Testis (tissue), 2 donors: Measurements from ENCODE around the gene CCDC137.

Experiments used
- POLR2A ChIP-seq: fragments of 450-650 bp; IDR thresholded peaks from one replicate; pipeline ENCODE4 v1.6.1; 2017; ENCODE audit warnings: antibody characterized with exemption, mild to moderate bottlenecking, moderate library complexity
- TF ChIP-seq, protein P1 (sequence below), 3 experiments: fragments of 450-650 bp in 2 of 3; fragments of 200-600 bp in 1 of 3; sonication (generic) in 1 of 3; IDR thresholded peaks; one replicate each; pipeline ENCODE4 v1.5.1; 2016 to 2019; ENCODE audit warnings: antibody characterized with exemption in 3 of 3, mild to moderate bottlenecking in 2 of 3, moderate library complexity in 1 of 3

DNA sequence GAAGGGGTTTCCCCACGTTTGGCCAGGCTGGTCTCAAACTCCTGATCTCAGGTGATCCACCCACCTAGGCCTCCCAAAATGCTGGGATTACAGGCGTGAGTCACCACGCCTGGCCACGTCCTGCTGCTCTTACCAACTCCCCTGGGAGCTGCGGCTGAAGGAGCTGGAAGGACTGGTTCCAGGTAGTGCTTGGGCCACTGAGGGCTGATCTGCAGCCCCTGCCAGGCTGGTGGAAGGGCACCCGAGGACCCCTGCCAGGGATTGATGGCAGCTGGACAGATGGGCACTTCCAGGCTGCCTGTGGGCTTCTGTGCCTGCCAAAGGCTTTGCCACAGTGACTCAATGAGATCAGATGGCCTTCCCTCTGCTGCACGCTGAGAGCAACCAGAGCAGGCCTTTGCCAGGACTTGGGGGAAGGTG, 2.5 kb upstream of the CCDC137 start:
- TF ChIP-seq, protein P1, sequence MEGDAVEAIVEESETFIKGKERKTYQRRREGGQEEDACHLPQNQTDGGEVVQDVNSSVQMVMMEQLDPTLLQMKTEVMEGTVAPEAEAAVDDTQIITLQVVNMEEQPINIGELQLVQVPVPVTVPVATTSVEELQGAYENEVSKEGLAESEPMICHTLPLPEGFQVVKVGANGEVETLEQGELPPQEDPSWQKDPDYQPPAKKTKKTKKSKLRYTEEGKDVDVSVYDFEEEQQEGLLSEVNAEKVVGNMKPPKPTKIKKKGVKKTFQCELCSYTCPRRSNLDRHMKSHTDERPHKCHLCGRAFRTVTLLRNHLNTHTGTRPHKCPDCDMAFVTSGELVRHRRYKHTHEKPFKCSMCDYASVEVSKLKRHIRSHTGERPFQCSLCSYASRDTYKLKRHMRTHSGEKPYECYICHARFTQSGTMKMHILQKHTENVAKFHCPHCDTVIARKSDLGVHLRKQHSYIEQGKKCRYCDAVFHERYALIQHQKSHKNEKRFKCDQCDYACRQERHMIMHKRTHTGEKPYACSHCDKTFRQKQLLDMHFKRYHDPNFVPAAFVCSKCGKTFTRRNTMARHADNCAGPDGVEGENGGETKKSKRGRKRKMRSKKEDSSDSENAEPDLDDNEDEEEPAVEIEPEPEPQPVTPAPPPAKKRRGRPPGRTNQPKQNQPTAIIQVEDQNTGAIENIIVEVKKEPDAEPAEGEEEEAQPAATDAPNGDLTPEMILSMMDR (IDR thresholded peaks at IDR 0.05), result no peak
- no peak for TF ChIP-seq POLR2A
